Measurements from ENCODE around the gene DPP7.

DPP7 gene

GRCh38 chr9:137111788-137112563, 2.6 kb downstream of the DPP7 start:
- no peak for DNase-seq

GRCh38 chr9:137110911-137111787, 3.4 kb downstream of the DPP7 start:
- DNase-seq: no peak

DNA sequence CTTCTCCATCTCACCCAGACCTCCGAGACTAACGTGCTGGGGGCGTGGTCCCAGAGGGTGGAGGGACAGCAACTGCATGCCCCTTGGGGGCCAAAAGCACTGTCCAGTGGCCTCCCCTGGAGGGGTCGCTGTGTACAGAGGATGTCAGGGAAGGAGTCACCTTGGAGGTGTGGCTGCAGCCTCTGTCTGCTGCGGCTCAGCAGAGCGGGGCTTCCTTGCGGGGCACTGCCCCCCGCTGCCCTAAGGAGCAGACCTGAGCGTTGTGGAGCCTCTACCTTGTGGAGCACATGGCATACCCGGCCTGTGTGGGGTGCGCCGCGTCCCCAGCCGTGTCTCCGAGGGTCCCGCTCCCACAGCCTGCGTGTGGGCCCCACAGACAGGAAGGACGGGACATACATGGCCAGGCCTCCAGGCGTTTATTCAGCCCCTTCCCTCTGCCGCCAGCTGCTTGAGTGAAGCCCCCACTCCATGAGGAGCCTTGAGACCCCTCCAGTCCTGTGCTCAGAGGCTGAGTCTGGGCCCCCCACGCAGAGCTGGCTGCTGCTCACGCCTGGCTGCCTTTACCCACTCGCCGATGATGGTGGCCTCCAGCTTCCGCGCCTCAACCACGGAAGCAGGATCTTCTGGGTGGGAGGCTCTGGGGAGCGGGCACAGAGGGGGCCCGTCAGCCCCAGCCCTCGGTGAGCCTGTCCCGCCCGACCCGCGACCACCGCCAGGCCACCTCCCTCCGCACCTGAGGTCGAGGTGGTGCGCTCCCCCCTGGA, 4.2 kb downstream of the DPP7 start:
- DNase-seq: no peak

DNA sequence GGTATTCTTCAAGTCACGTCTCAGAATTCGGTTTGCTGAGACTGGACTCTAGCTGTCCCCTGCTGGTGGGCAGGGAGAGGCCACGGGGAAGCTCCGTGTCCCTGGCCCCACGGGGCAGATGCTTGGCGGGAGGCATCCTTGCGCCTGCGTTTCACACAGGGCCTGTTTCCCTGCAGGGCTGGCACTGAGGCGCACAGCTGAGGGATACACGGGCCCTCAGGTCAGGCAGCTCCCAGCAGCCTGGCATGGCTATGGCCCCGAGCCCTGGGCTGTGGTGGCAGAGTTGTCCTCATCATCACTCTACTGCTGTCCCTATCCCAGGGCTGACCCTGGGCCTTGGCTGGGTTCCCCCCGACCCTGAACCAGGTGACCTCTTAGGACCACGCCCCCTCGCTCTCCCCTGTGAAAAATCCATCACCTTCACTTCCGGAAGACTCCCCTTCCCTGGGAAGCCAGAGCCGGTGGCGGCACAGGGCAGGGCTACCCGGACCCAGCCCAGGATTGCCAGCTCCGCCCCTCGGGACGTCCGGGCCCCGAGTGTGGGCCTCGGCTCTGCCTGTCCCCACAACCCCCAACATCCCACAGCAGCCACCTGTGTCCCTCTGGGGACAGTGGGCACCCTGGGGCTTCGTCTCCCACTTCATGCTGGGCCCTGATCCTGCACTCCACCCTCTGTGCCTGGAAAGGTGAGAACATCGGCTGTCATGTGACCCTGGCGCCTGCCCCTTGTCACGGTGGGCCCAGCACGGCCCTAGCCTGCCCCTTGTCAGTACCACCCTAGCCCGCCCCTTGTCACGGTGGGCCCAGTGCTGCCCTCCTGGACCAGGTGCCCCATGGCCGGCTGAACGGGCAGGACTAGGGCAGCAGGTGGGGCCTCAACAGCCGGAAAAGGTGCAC, 5.0 kb downstream of the DPP7 start:
- DNase-seq: no peak

GRCh38 chr9:137108608-137109249, 5.8 kb downstream of the DPP7 start:
- no peak for DNase-seq

- no peak for DNase-seq
Observed at GRCh38 chr9:137107982-137108381, 6.6 kb downstream of the DPP7 start.

- no peak for DNase-seq
Observed at GRCh38 chr9:137107312-137107921, 7.1 kb downstream of the DPP7 start.

- no peak for DNase-seq
Observed at GRCh38 chr9:137106662-137107250, 7.8 kb downstream of the DPP7 start.

DNA sequence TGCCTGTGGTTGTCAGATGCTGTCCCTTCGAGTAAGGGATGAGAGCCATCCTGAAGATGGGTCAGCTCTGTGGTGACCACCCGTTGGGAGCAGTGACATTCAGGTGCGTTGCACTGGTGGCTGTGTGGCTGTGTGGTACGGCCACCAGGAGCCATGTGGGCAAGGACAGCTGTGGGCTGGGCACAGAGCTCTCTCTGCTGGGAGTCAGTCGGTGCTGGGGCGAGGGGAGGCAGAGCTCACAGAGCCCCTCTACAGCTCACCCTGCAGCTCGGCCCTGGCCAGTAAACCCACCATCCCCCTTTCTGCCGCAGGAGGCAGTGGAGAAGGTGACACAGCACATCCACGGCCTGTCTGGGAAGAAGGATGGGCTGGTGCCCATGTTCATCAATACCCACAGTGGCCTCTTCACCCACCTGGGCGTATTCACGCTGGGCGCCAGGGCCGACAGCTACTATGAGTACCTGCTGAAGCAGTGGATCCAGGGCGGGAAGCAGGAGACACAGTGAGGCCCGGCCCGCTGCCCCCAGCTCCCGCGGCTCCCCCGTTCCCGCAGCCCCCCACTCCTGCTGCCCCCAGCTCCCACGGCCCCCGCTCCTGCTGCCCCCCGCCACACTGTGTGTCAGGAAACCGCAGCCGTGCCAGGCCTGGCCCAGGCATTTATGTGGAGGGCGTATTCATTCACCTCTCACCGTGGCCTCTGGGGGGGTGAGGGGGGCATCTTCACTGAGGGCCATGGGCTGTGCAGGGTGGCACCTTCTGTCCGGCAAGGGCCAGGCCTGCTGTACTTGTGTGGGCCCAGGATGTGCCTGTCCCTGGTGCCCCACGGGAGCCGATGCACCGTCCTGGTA, 8.5 kb downstream of the DPP7 start:
- DNase-seq: no peak

DNA sequence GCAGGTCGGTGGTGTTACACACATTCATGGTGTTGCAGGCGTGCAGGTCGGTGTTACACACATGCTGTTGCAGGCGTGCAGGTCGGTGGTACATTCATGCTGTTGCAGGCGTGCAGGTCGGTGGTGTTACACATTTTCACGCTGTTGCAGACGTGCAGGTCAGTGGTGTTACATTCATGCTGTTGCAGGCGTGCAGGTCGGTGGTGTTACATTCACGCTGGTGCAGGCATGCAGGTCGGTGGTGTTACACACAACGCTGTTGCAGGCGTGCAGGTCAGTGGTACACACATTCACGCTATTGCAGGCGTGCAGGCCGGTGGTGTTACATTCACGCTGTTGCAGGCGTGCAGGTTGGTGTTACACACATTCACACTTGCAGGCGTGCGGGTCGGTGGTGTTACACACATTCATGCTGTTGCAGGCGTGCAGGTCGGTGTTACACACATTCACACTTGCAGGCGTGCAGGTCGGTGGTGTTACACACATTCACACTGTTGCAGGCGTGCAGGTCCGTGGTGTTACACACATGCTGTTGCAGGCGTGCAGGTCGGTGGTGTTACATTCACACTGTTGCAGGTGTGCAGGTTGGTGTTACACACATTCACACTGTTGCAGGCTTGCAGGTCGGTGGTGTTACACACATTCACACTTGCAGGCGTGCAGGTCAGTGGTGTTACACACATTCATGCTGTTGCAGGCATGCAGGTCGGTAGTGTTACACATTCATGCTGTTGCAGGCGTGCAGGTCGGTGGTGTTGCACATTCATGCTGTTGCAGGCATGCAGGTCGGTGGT, 11.1 kb downstream of the DPP7 start:
- no peak for DNase-seq

DNA sequence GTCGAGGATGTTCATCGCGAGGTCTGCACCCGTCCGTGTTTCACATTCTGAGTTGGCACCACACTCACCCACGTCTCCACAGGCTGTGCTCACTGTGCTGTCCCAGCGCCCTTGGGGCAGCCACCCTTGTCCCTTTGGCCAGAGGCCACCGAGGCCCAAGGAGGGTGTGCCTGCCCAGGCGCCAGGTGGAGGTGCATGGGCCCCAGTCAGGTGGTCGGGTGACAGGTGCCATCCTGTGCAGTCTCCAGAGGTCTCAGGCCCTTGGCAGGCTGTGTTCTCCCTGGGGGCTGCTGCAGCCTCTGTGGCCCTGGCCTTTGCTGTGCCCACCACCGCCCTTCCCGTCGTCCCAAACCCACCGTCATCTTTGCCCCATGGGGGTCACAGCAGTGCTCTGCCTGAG, 15.3 kb downstream of the DPP7 start:
- DNase-seq: no peak

- no peak for DNase-seq
Observed at GRCh38 chr9:137097761-137098462, 16.6 kb downstream of the DPP7 start.

GRCh38 chr9:137096785-137097546, 17.6 kb downstream of the DPP7 start:
- DNase-seq: no peak

DNA sequence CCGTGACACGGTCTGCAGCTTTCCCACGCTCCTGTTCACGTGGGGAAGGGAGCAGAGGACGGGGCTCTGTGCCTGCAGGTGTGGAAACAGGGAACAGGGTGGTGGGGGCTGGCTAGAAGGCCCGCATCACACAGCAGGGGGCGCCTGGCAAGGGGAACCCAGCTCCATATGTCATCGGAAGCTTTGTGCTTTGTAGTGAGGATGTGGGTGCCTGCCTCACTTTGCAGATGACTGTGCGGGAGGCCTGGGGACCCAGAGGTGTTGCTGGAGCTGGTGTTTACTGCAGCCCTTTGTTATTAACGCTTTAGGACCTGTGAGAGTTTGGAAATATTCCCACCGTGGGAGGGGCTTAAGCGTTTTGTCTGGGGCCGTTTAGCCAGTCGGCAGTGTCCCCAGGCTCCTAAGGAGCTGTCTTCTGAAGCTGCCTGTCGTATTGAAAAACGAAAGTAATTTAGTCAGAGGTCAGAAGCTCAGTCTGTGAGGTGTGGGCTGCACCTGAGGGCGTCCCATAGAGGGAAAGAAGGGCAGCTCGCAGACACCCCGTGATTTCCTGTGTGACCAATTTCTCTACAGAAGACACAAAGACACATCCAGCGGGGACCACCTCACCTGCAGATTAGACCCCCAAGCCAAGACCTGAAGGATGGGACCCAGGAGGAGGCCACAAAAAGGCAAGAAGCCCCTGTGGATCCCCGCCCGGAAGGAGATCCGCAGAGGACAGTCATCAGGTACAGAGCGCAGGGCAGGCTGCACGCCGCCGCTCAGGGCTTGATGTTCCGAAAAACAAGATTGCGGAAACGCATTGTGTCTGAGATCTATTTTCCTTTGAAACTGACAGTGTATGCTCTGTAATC, 18.6 kb downstream of the DPP7 start:
- DNase-seq: no peak

GRCh38 chr9:137089232-137089947, 25.1 kb downstream of the DPP7 start:
- DNase-seq: no peak

Data from right kidney (tissue), 1 donor.